T-cell (primary cell): ENCODE measurements around the gene EXTL1. TPM values are rescaled to one million over a fixed set of nuclear protein-coding genes. Genes with fewer than 3 reads are reported as not detected.

Experiments
- ATAC-seq, 4 experiments: fragments of 200-7000 bp in 3 of 4; fragments of 150-1000 bp in 1 of 4; cut with Tn5 transposase; replicated peaks in 1 of 4; 1 replicate in 3 of 4; 2 replicates in 1 of 4; pipeline ENCODE4 v1.10.0; 2021; ENCODE audit warnings: moderate library complexity in 3 of 4, mild to moderate bottlenecking in 2 of 4, moderate number of reproducible peaks in 1 of 4
- CTCF ChIA-PET, 2 donors: fragments of 300-600 bp; sonication (Branson Sonifier 250); formaldehyde crosslinking; loops; one replicate each; lab custom pipeline; 2022; ENCODE audit warnings: antibody characterized with exemption in 2 of 2; lab: Charles Lee
- POLR2A ChIA-PET, 2 donors: fragments of 300-600 bp; sonication (Branson Sonifier 250); formaldehyde crosslinking; loops; one replicate each; lab custom pipeline; 2022; ENCODE audit warnings: antibody characterized with exemption in 2 of 2; lab: Charles Lee
- DNase-seq, 35 experiments: peaks; one replicate each; pipeline versions ENCODE4 v3.0.0 to v3.0.0-alpha.2; 2013 to 2023
- H3K27ac ChIP-seq: one replicate; pipeline ENCODE4 v1.5.1; 2013; ENCODE audit warnings: low read length
- H3K27me3 ChIP-seq, 2 experiments: replicated peaks in 1 of 2; 1 replicate in 1 of 2; 2 replicates in 1 of 2; pipeline versions ENCODE4 v1.6.1 to v1.7.0; 2013; ENCODE audit warnings: low read length in 1 of 2, mixed read lengths in 1 of 2; ENCODE audit not compliant: control insufficient read depth in 2 of 2, insufficient read depth in 2 of 2; ENCODE audit errors: extremely low read depth in 1 of 2
- H3K36me3 ChIP-seq, 2 donors: 1 replicate in 1 of 2; 2 replicates in 1 of 2; pipeline versions ENCODE4 v1.6.1 to v1.7.0; 2013; ENCODE audit warnings: low read length in 1 of 2; ENCODE audit not compliant: control insufficient read depth in 2 of 2, insufficient read depth in 1 of 2; ENCODE audit errors: extremely low read depth in 1 of 2
- H3K4me1 ChIP-seq, 2 experiments: 1 replicate in 1 of 2; 2 replicates in 1 of 2; pipeline versions ENCODE4 v1.6.1 to v1.7.0; 2013; ENCODE audit warnings: low read length in 2 of 2, mixed read lengths in 1 of 2; ENCODE audit not compliant: insufficient read depth in 2 of 2, control insufficient read depth in 1 of 2; ENCODE audit errors: extremely low read depth in 1 of 2
- H3K4me3 ChIP-seq, 2 donors: 1 replicate in 1 of 2; 2 replicates in 1 of 2; pipeline versions ENCODE4 v1.5.1 to v1.7.0; 2013; ENCODE audit warnings: mild to moderate bottlenecking in 2 of 2, low read length in 1 of 2, moderate library complexity in 1 of 2; ENCODE audit not compliant: control insufficient read depth in 1 of 2; ENCODE audit errors: extremely low read depth in 1 of 2
- H3K9me3 ChIP-seq: 2 replicates; pipeline ENCODE4 v1.7.0; 2013
- H3K27ac Mint-ChIP-seq, 2 donors: one replicate each; pipeline ENCODE4 v1.8.0; 2020 to 2021; ENCODE audit warnings: mild to moderate bottlenecking in 2 of 2, mixed read lengths in 2 of 2
- H3K27me3 Mint-ChIP-seq, 2 donors: one replicate each; pipeline ENCODE4 v1.8.0; 2021 to 2022; ENCODE audit warnings: mixed read lengths in 2 of 2
- H3K36me3 Mint-ChIP-seq: one replicate; pipeline ENCODE4 v1.8.0; 2021; ENCODE audit warnings: mixed read lengths
- H3K4me1 Mint-ChIP-seq, 3 donors: one replicate each; pipeline ENCODE4 v1.8.0; 2020 to 2022; ENCODE audit warnings: mixed read lengths in 3 of 3, mild to moderate bottlenecking in 1 of 3
- H3K4me3 Mint-ChIP-seq, 3 donors: one replicate each; pipeline ENCODE4 v1.8.0; 2020 to 2022; ENCODE audit warnings: mild to moderate bottlenecking in 3 of 3, mixed read lengths in 3 of 3, moderate library complexity in 3 of 3
- H3K9me3 Mint-ChIP-seq, 3 donors: one replicate each; pipeline ENCODE4 v1.8.0; 2020 to 2022; ENCODE audit warnings: mixed read lengths in 3 of 3
- WGBS: methylation state at CpG from one replicate; pipeline ENCODE4 v1.1.5; 2013; ENCODE audit warnings: missing lambda C conversion rate; ENCODE audit not compliant: insufficient coverage; 5-methylcytosine and 5-hydroxymethylcytosine counted together
- total RNA-seq, 35 experiments: library from RNA in 6 of 35; stranded (reverse) in 6 of 35; fragments of 120-200 nt in 1 of 35; gene quantifications; one replicate each; pipeline versions ENCODE4 v1.2.1 to v1.2.4 and lab custom pipeline; 2013 to 2026

EXTL1 gene
- total RNA-seq, 5 donors from 2014 or later (not counting 1 experiment from before 2014, with no cell fraction given) = 0.08 to 0.19 (median 0.12) TPM; not detected in 1

GRCh38 chr1:26005434-26006105 is 16.0 kb upstream of the EXTL1 start:
- Mint-ChIP-seq H3K36me3 (no peaks in the 10 kb centered on the region), H3K4me3 (no peak overlapping the region), H3K9me3 (no peaks in the 10 kb centered on the region), H3K27ac (no peak overlapping the region), H3K27me3 (peaks cover 5 to 8% of the 10 kb centered on the region in 2 donors), H3K4me1 (no peaks in the 10 kb centered on the region)
- Histone ChIP-seq H3K36me3 (no peaks in the 10 kb centered on the region), H3K9me3 (no peaks in the 10 kb centered on the region), H3K4me3 (no peak overlapping the region), H3K4me1 (no peaks in the 10 kb centered on the region), H3K27ac (no peak overlapping the region), H3K27me3 (peaks cover 0 to 14% of the 10 kb centered on the region in 2 experiments)
- POLR2A ChIA-PET = no interaction called here
- DNase-seq (no peak), ATAC-seq (no peak)
- 71% methylated on average over 3 of the region's 4 CpGs for WGBS
- CTCF ChIA-PET = no interaction called here

DNA sequence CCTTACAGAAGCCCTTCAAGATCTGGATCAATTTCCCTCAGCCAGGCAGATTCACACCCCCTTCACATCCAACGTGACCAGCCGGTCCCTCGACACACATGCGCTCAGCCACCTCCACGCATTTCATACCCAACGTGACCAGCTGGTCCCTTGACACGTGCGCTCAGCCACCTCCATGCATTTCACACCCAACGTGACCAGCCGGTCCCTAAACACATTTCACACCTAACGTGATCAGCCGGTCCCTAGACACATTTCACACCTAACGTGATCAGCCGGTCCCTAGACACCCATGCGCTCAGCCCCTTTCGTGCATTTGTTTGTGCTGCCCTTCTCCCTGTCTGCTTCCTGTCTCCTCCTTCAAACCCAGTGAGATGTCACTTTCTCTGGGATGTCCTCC is 14.9 kb upstream of the EXTL1 start:
- Mint-ChIP-seq H3K27me3 (peaks cover 5 to 8% of the 10 kb centered on the region in 2 donors), H3K4me1 (no peaks in the 10 kb centered on the region), H3K27ac (no peak overlapping the region), H3K9me3 (no peaks in the 10 kb centered on the region), H3K4me3 (peak overlapping the region in 1 of 3 donors; percentile 1), H3K36me3 (no peaks in the 10 kb centered on the region)
- Histone ChIP-seq H3K9me3 (no peaks in the 10 kb centered on the region), H3K27ac (no peak overlapping the region), H3K4me3 (no peak overlapping the region), H3K36me3 (no peaks in the 10 kb centered on the region), H3K4me1 (no peaks in the 10 kb centered on the region), H3K27me3 (peaks cover 0 to 20% of the 10 kb centered on the region in 2 experiments)
- DNase-seq = no peak
- 87% methylated on average over 16 of the region's 16 CpGs for WGBS
- ChIA-PET POLR2A (no interaction called here), CTCF (interaction anchor here in 1 of 2 donors (0.6 kb wide), 1 partner anchor 152 kb away, joined by 4 read pairs; no protein-coding TSS in a partner anchor)
- no peak for ATAC-seq

DNA sequence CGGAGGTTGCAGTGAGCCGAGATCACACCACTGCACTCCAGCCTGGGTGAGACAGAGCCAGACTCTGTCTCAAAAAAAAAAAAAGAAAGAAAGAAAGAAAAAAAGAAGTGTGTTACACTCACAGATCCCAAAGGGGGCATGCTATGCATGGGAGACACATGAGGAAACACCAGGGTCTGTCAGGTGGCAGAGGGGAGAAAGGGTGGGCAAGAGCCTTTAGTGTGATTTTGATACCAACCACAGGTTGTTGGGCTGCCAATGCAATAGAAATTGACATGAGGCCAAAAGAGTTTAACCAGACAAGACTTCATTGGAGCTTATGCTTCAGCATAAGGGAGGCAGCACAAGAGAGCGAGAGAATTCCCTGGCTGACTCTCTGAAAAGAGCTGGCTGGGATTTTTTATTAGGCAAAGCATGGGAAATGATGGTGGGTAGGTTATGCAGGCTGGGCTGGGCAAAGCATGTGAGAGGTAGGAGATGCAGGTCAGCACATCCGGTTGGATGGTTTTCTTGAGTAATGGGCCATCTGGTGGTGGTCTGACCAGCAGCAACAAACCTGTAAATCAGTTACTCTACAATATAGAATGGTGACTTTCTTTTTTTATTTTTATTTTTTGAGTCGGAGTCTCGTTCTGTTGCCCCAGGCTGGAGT is 11.7 kb upstream of the EXTL1 start:
- Mint-ChIP-seq H3K27ac (peak overlapping the region in 1 of 2 donors; percentile 1), H3K4me1 (no peaks in the 10 kb centered on the region), H3K9me3 (no peaks in the 10 kb centered on the region), H3K36me3 (no peaks in the 10 kb centered on the region), H3K27me3 (peaks cover 5% of the 10 kb centered on the region in 2 donors), H3K4me3 (no peak overlapping the region)
- peaks cover 0 to 24% of the 10 kb centered on the region in 2 experiments for H3K27me3 ChIP-seq
- 92% methylated on average over 3 of the region's 6 CpGs for WGBS
- no peaks in the 10 kb centered on the region for H3K4me1 ChIP-seq
- DNase-seq = no peak
- no peaks in the 10 kb centered on the region for H3K9me3 ChIP-seq
- no peak for ATAC-seq
- H3K27ac ChIP-seq = no peak overlapping the region
- H3K4me3 ChIP-seq = no peak overlapping the region
- ChIA-PET POLR2A (interaction anchor here in 1 of 2 donors (0.7 kb wide), 1 partner anchor 115 kb away, joined by 6 read pairs; no protein-coding TSS in a partner anchor), CTCF (interaction anchor here (0.5 to 1.3 kb wide), 5 partner anchors 16 to 114 kb away, joined by 3 to 7 read pairs (median 4); no protein-coding TSS in a partner anchor)
- H3K36me3 ChIP-seq = no peaks in the 10 kb centered on the region

DNA sequence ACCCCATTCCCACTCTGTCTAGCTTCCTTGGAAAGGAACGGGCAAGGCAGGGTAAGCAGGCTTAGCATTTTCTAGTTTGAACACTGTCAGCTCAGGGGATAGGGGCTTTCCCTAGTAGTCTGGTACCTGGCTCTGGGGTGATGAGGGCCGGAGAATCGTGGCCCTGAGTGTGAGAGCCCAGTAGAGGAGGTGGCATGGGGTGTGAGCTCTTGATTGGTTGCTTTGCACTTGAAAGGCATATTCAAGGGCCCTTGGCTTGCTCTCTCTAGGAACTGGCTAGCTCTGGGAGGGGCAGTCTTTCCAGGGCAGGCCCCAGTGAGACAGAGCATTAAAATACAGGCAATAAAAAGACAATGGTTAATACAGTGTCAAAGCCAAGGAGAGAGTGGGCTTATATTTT is 10.8 kb upstream of the EXTL1 start:
- ChIA-PET POLR2A (no interaction called here), CTCF (interaction anchor here (0.5 to 1.3 kb wide), 3 partner anchors 96 to 115 kb away, joined by 3 to 5 read pairs (median 3); no protein-coding TSS in a partner anchor)
- Histone ChIP-seq H3K27ac (no peak overlapping the region), H3K27me3 (peaks cover 0 to 20% of the 10 kb centered on the region in 2 experiments), H3K9me3 (no peaks in the 10 kb centered on the region), H3K4me1 (no peaks in the 10 kb centered on the region), H3K36me3 (no peaks in the 10 kb centered on the region), H3K4me3 (no peak overlapping the region)
- WGBS = 73% methylated on average over 2 of the region's 3 CpGs
- H3K9me3 Mint-ChIP-seq = no peaks in the 10 kb centered on the region
- H3K36me3 Mint-ChIP-seq = no peaks in the 10 kb centered on the region
- DNase-seq (no peak), ATAC-seq (no peak)
- no peak overlapping the region for H3K4me3 Mint-ChIP-seq
- H3K27me3 Mint-ChIP-seq = peaks cover 5% of the 10 kb centered on the region in 2 donors
- H3K4me1 Mint-ChIP-seq = no peaks in the 10 kb centered on the region
- H3K27ac Mint-ChIP-seq = no peak overlapping the region

- Mint-ChIP-seq H3K4me1 (peaks cover 1 to 10% (median 6%) of the 10 kb centered on the region in 3 donors), H3K27me3 (no peaks in the 10 kb centered on the region), H3K27ac (no peak overlapping the region), H3K4me3 (no peak overlapping the region), H3K9me3 (no peaks in the 10 kb centered on the region), H3K36me3 (no peaks in the 10 kb centered on the region)
- DNase-seq = no peak
- CTCF ChIA-PET = no interaction called here
- peaks cover 0 to 13% of the 10 kb centered on the region in 2 experiments for H3K27me3 ChIP-seq
- POLR2A ChIA-PET = interaction anchor here in 1 of 2 donors (0.6 kb wide), 1 partner anchor 129 kb away, joined by 3 read pairs; no protein-coding TSS in a partner anchor
- WGBS = 73% methylated on average over 3 of the region's 3 CpGs
- H3K36me3 ChIP-seq = no peaks in the 10 kb centered on the region
- H3K9me3 ChIP-seq = no peaks in the 10 kb centered on the region
- H3K27ac ChIP-seq = no peak overlapping the region
- H3K4me1 ChIP-seq = peaks cover 5 to 10% of the 10 kb centered on the region in 2 experiments
- ATAC-seq = no peak
- H3K4me3 ChIP-seq = no peak overlapping the region
These were observed 8.7 kb upstream of the EXTL1 start for GRCh38 chr1:26012864-26013263.

DNA sequence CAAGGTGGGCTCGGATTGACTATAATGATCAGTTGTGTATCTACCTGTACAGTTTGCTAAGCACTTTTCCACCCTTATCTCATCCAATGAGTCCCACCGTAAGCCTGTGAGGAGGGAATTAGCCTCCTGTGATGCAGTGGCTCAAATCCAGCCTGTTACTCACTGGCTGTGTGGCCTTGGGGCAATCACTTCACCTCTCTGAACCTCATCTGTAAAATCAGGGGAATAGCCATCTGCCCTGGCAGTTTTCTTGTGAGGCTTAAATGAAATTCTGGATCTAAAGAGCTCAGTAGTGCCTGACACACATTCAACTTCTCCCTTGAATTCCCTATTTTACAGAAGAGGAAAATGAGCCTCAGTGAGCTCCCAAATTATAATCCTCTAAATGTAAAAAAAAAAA is 7.4 kb upstream of the EXTL1 start:
- Mint-ChIP-seq H3K27ac (no peak overlapping the region), H3K27me3 (no peaks in the 10 kb centered on the region), H3K4me1 (peaks cover 1 to 10% (median 6%) of the 10 kb centered on the region in 3 donors), H3K36me3 (no peaks in the 10 kb centered on the region), H3K4me3 (no peak overlapping the region), H3K9me3 (no peaks in the 10 kb centered on the region)
- DNase-seq (no peak), ATAC-seq (no peak)
- Histone ChIP-seq H3K36me3 (no peaks in the 10 kb centered on the region), H3K4me3 (no peak overlapping the region), H3K27me3 (peaks cover 0 to 12% of the 10 kb centered on the region in 2 experiments), H3K27ac (no peak overlapping the region), H3K9me3 (no peaks in the 10 kb centered on the region), H3K4me1 (peaks cover 5 to 10% of the 10 kb centered on the region in 2 experiments)
- ChIA-PET CTCF (interaction anchor here in 1 of 2 donors (0.7 kb wide), 1 partner anchor 116 kb away, joined by 5 read pairs; no protein-coding TSS in a partner anchor), POLR2A (no interaction called here)
- no CpG with 5 or more reads among the region's 2 CpGs for WGBS
